GM12872 (cell line): Measurements from ENCODE around the gene CCDC47.

Experiments
- CTCF ChIP-seq: IDR thresholded peaks from 3 replicates; pipeline ENCODE4 v1.5.1; 2011; ENCODE audit warnings: low read depth, mild to moderate bottlenecking, low read length, moderate library complexity; ENCODE audit not compliant: insufficient read depth

Gene CCDC47

DNA sequence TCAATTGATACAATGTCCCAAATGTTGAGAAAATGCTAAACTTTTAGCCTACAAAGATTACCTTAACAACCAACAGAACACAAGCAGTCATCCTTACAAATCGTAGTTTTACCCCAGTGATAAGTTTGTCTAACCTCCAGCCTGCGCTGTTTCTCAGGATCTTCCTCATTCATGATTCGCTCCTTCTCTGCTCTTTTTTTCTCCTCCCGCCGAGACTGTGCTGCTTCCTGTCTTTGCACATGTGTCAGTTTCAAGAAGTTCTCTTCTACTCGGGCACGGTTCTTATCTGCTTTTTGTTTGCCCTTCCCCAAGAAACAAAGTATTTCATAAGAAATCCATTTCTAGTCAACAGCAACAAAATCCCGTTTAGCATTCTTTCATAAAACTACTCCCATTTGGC is 21.6 kb downstream of the CCDC47 start:
- TF ChIP-seq CTCF, result no peak

- TF ChIP-seq CTCF, result no peak
Observed at GRCh38 chr17:63741408-63742173, 31.8 kb downstream of the CCDC47 start, which contains the start of gene STRADA. Gene STRADA (minus strand): TSS chr17:63741799. CDS start chr17:63728369, 13,430 bp downstream.

- no peak for TF ChIP-seq CTCF
Observed at GRCh38 chr17:63741143-63741407, 32.3 kb downstream of the CCDC47 start.

GRCh38 chr17:63740464-63741142 is 32.8 kb downstream of the CCDC47 start:
- TF ChIP-seq CTCF, result no peak

- no peak for TF ChIP-seq CTCF
Observed at GRCh38 chr17:63735691-63736090, 37.7 kb downstream of the CCDC47 start.

GRCh38 chr17:63722403-63722802 is 51.0 kb downstream of the CCDC47 start:
- TF ChIP-seq CTCF, result no peak

GRCh38 chr17:63718988-63719387 is 54.4 kb downstream of the CCDC47 start:
- TF ChIP-seq CTCF, result no peak
